Right cardiac atrium (tissue), 5 donors: ENCODE data around the gene DNAL1. TPM values are rescaled to one million over a fixed set of nuclear protein-coding genes. Genes with fewer than 3 reads are reported as not detected.

ENCODE experiments used
- ATAC-seq, 2 donors: fragments of 200-7000 bp; cut with Tn5 transposase; one replicate each; pipeline versions ENCODE4 v1.8.0 to v1.9.1; 2020; ENCODE audit warnings: moderate library complexity in 2 of 2, mild to moderate bottlenecking in 1 of 2
- DNase-seq, 3 donors: peaks; one replicate each; pipeline ENCODE4 v3.0.0-alpha.2; 2020
- H3K27ac ChIP-seq: one replicate; pipeline ENCODE4 v1.5.1; 2013; ENCODE audit warnings: mild to moderate bottlenecking, low read length, control low read depth, moderate library complexity
- H3K27me3 ChIP-seq: one replicate; pipeline ENCODE4 v1.6.1; 2013; ENCODE audit not compliant: control insufficient read depth, insufficient read depth
- H3K4me1 ChIP-seq: one replicate; pipeline ENCODE4 v1.6.1; 2013; ENCODE audit warnings: low read length; ENCODE audit not compliant: control insufficient read depth, insufficient read depth
- H3K4me3 ChIP-seq: one replicate; pipeline ENCODE4 v1.5.1; 2013; ENCODE audit warnings: low read length, control low read depth
- H3K9me3 ChIP-seq: one replicate; pipeline ENCODE4 v1.6.1; 2013; ENCODE audit warnings: low read length; ENCODE audit not compliant: control insufficient read depth
- WGBS: extraction: QIAGEN DNeasy Blood & Tissue Kit; methylation state at CpG from one replicate; pipeline ENCODE4 v1.1.7; 2013; 5-methylcytosine and 5-hydroxymethylcytosine counted together
- intact Hi-C, 4 donors: fragments of 100-400 bp; cut with DNase I; formaldehyde crosslinking; loops; one replicate each; pipeline versions ENCODE4 v1.11.0 to v1.14.0; 2022 to 2023
- polyA plus RNA-seq: library from polyadenylated mRNA; stranded (reverse); fragments of 200-250 nt; gene quantifications from one replicate; pipeline ENCODE4 v1.2.3, GENCODE V29; 2013
- total RNA-seq, 4 donors: library from RNA; stranded (reverse); fragmentation: NEBNext Ultra II Directional; extraction: Animal tissue kit (Norgen Biotek cat#: 25700); gene quantifications; one replicate each; pipeline ENCODE4 v1.2.1, GENCODE V29; 2021
- donor health status: healthy with polysubstance abuse.
- donor health status: DM: no; HTN: yes; CAD: no.
- donor health status: DM: no; HTN: no; CAD: no.
- donor health status: DM: no; HTN: yes; CAD: no; lungs with severe emphysema.
- donor health status: DM: yes; HTN: yes; CAD: no.

Gene DNAL1
- total and polyA plus RNA-seq, 5 donors = 5.3 to 19.9 (median 17.1) TPM

GRCh38 chr14:73717266-73717665, 72.5 kb downstream of the DNAL1 start:
- ATAC-seq (no peak), DNase-seq (no peak)
- Histone ChIP-seq H3K4me1 (no peaks in the 10 kb centered on the region), H3K9me3 (no peaks in the 10 kb centered on the region), H3K27me3 (no peaks in the 10 kb centered on the region), H3K4me3 (no peak overlapping the region), H3K27ac (no peak overlapping the region)
- intact Hi-C loops = no loop called here
- WGBS = 70% methylated on average over 3 of the region's 3 CpGs

- H3K4me1 ChIP-seq = no peaks in the 10 kb centered on the region
- H3K27me3 ChIP-seq = no peaks in the 10 kb centered on the region
These were observed 73.1 kb downstream of the DNAL1 start for GRCh38 chr14:73717711-73718417.

GRCh38 chr14:73718418-73719251, 73.8 kb downstream of the DNAL1 start:
- 61% methylated on average over 55 of the region's 55 CpGs for WGBS
- intact Hi-C loops = no loop called here
- H3K4me1 ChIP-seq = no peaks in the 10 kb centered on the region
- H3K4me3 ChIP-seq = peak overlapping the region; percentile 16
- DNase-seq (peak; percentile 43 to 69 (median 56)), ATAC-seq (no peak)
- H3K27me3 ChIP-seq = no peaks in the 10 kb centered on the region
- H3K9me3 ChIP-seq = no peaks in the 10 kb centered on the region
- H3K27ac ChIP-seq = peak overlapping the region; percentile 78

More at GRCh38 chr14:73717711-73718417, 73.1 kb downstream of the DNAL1 start:
- ATAC-seq = no peak
- intact Hi-C loops = no loop called here
- Histone ChIP-seq H3K4me3 (peak overlapping the region; percentile 16), H3K9me3 (no peaks in the 10 kb centered on the region), H3K27ac (peak overlapping the region; percentile 78)
- WGBS = 55% methylated on average over 20 of the region's 20 CpGs
- peak; percentile 33 to 67 (median 60) for DNase-seq

- Histone ChIP-seq H3K4me3 (no peak overlapping the region), H3K27ac (peak overlapping the region; percentile 33), H3K4me1 (no peaks in the 10 kb centered on the region), H3K27me3 (no peaks in the 10 kb centered on the region), H3K9me3 (no peaks in the 10 kb centered on the region)
- ATAC-seq (no peak), DNase-seq (no peak)
- intact Hi-C loops = no loop called here
- WGBS = 89% methylated on average over 13 of the region's 13 CpGs
These were observed 74.6 kb downstream of the DNAL1 start for GRCh38 chr14:73719361-73719760.

GRCh38 chr14:73719791-73720190, 75.0 kb downstream of the DNAL1 start:
- H3K27me3 ChIP-seq = no peaks in the 10 kb centered on the region
- H3K27ac ChIP-seq = no peak overlapping the region
- no peaks in the 10 kb centered on the region for H3K9me3 ChIP-seq
- intact Hi-C loops = loop anchor here in 1 of 4 donors (10.0 kb wide), 2 partner anchors 65 to 145 kb away; no protein-coding TSS in a partner anchor
- WGBS = 91% methylated on average over 8 of the region's 8 CpGs
- H3K4me3 ChIP-seq = no peak overlapping the region
- H3K4me1 ChIP-seq = peaks cover 2% of the 10 kb centered on the region
- DNase-seq (no peak), ATAC-seq (no peak)

GRCh38 chr14:73720636-73721035, 75.8 kb downstream of the DNAL1 start:
- no peak overlapping the region for H3K27ac ChIP-seq
- ATAC-seq = no peak
- H3K4me1 ChIP-seq = peaks cover 3% of the 10 kb centered on the region
- no peak overlapping the region for H3K4me3 ChIP-seq
- no peaks in the 10 kb centered on the region for H3K9me3 ChIP-seq
- H3K27me3 ChIP-seq = no peaks in the 10 kb centered on the region
- DNase-seq = no peak
- intact Hi-C loops = loop anchor here in 1 of 4 donors (10.0 kb wide), 2 partner anchors 64 to 144 kb away; no protein-coding TSS in a partner anchor

GRCh38 chr14:73721101-73721821, 76.5 kb downstream of the DNAL1 start:
- H3K4me1 ChIP-seq = peaks cover 3% of the 10 kb centered on the region
- H3K4me3 ChIP-seq = no peak overlapping the region
- H3K27me3 ChIP-seq = no peaks in the 10 kb centered on the region
- H3K9me3 ChIP-seq = no peaks in the 10 kb centered on the region
- ATAC-seq (no peak), DNase-seq (peak in 2 of 3 donors; percentile 34 to 45)
- no peak overlapping the region for H3K27ac ChIP-seq
- intact Hi-C loops = loop anchor here in 1 of 4 donors (10.0 kb wide), 2 partner anchors 64 to 144 kb away; no protein-coding TSS in a partner anchor
- WGBS = 81% methylated on average over 12 of the region's 12 CpGs

- intact Hi-C loops = loop anchor here in 1 of 4 donors (10.0 kb wide), 2 partner anchors 62 to 142 kb away; no protein-coding TSS in a partner anchor
- DNase-seq (peak in 1 of 3 donors; percentile 46), ATAC-seq (no peak)
- Histone ChIP-seq H3K9me3 (no peaks in the 10 kb centered on the region), H3K4me3 (no peak overlapping the region), H3K27me3 (no peaks in the 10 kb centered on the region), H3K4me1 (peaks cover 3% of the 10 kb centered on the region), H3K27ac (no peak overlapping the region)
- WGBS = 87% methylated on average over 10 of the region's 10 CpGs
These were observed 77.8 kb downstream of the DNAL1 start for GRCh38 chr14:73722581-73722980.

- Histone ChIP-seq H3K4me1 (peaks cover 3% of the 10 kb centered on the region), H3K4me3 (no peak overlapping the region), H3K27me3 (no peaks in the 10 kb centered on the region), H3K27ac (peak overlapping the region; percentile 92), H3K9me3 (no peaks in the 10 kb centered on the region)
- WGBS = 61% methylated on average over 7 of the region's 7 CpGs
- intact Hi-C loops = loop anchor here in 1 of 4 donors (10.0 kb wide), 2 partner anchors 61 to 141 kb away; no protein-coding TSS in a partner anchor
- ATAC-seq (no peak), DNase-seq (no peak)
These were observed 78.6 kb downstream of the DNAL1 start for GRCh38 chr14:73723406-73723796.

GRCh38 chr14:73723797-73724661, 79.2 kb downstream of the DNAL1 start:
- no peaks in the 10 kb centered on the region for H3K27me3 ChIP-seq
- no peaks in the 10 kb centered on the region for H3K9me3 ChIP-seq
- intact Hi-C loops = loop anchor here in 1 of 4 donors (10.0 kb wide), 2 partner anchors 61 to 141 kb away; no protein-coding TSS in a partner anchor
- peak overlapping the region; percentile 92 for H3K27ac ChIP-seq
- ATAC-seq (peak; percentile 83 to 84), DNase-seq (peak; percentile 87 to 90 (median 89))
- 30% methylated on average over 12 of the region's 12 CpGs for WGBS
- H3K4me1 ChIP-seq = peaks cover 5% of the 10 kb centered on the region
- H3K4me3 ChIP-seq = no peak overlapping the region
